DMS153 treated with DMSO at 0.1 percent for 48 hours (cell line): ENCODE measurements around the gene MMP2.

Experiments
- DNase-seq: peaks from one replicate; lab custom pipeline; 2025; ENCODE audit not compliant: unreplicated experiment; lab: John Stamatoyannopoulos, UW

Gene MMP2

GRCh38 chr16:55508941-55509931 lies 30.2 kb downstream of the MMP2 start, which contains the start of gene LPCAT2:
LPCAT2 (plus strand) TSS chr16:55509072; CDS start chr16:55509182, 110 bp downstream.
- DNase-seq: peak; percentile 75

- DNase-seq: no peak
Observed at GRCh38 chr16:55510185-55510805, 31.3 kb downstream of the MMP2 start.

- DNase-seq: no peak
Observed at GRCh38 chr16:55512941-55513340, 33.9 kb downstream of the MMP2 start.

GRCh38 chr16:55513616-55514015 lies 34.6 kb downstream of the MMP2 start:
- DNase-seq: no peak

- no peak for DNase-seq
Observed at GRCh38 chr16:55515111-55515510, 36.1 kb downstream of the MMP2 start.

- no peak for DNase-seq
Observed at GRCh38 chr16:55521792-55522191, 42.8 kb downstream of the MMP2 start.

- DNase-seq: no peak
Observed at GRCh38 chr16:55526441-55526840, 47.4 kb downstream of the MMP2 start.

- no peak for DNase-seq
Observed at GRCh38 chr16:55527885-55528284, 48.9 kb downstream of the MMP2 start.

GRCh38 chr16:55529018-55529417 lies 50.0 kb downstream of the MMP2 start:
- DNase-seq: no peak

- DNase-seq: no peak
Observed at GRCh38 chr16:55530316-55530856, 51.4 kb downstream of the MMP2 start.

- DNase-seq: no peak
Observed at GRCh38 chr16:55532227-55532626, 53.2 kb downstream of the MMP2 start.

- DNase-seq: no peak
Observed at GRCh38 chr16:55534756-55535155, 55.8 kb downstream of the MMP2 start.

- DNase-seq: no peak
Observed at GRCh38 chr16:55539049-55539448, 60.1 kb downstream of the MMP2 start.

- DNase-seq: no peak
Observed at GRCh38 chr16:55539488-55539887, 60.5 kb downstream of the MMP2 start.

GRCh38 chr16:55540221-55540620 lies 61.2 kb downstream of the MMP2 start:
- no peak for DNase-seq

- no peak for DNase-seq
Observed at GRCh38 chr16:55542459-55543082, 63.6 kb downstream of the MMP2 start.

- DNase-seq: peak; percentile 19
Observed at GRCh38 chr16:55543472-55543871, 64.5 kb downstream of the MMP2 start.

- DNase-seq: no peak
Observed at GRCh38 chr16:55552621-55553020, 73.6 kb downstream of the MMP2 start.

- DNase-seq: no peak
Observed at GRCh38 chr16:55555436-55555835, 76.4 kb downstream of the MMP2 start.
